ENCODE results near the gene SCAF11. TPM values are rescaled to one million over a fixed set of nuclear protein-coding genes. Genes with fewer than 3 reads are reported as not detected.

The SCAF11 gene
- total and polyA plus RNA-seq, 2 experiments from 2014 or later: 77.0 to 84.8 TPM

DNA sequence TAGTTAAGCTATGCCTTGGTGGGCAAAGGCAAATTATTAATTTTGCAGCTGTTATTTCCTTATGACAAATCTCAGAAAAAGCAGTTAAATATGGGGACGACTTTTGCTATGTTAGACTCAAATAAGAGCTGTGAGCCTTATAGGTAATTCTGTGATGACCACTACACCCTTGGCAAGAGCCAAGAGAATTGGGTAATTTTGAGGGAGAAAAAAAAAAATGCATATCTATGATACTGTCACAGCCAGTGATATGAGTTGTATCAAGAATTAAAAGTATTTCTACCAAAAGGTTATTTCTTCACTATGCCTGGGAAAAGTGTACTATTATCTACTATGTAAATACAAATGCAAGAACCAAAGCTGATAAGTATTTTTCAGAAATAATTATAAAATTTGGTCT is 43.9 kb downstream of the SCAF11 start:
- H3K9me2 ChIP-seq (ENCODE audit: insufficient read depth): no peaks in the 10 kb centered on the region
- H3K27me3 Mint-ChIP-seq (ENCODE audit: insufficient read depth, low read depth, poor library complexity): no peaks in the 10 kb centered on the region
- ATAC-seq (no peak), DNase-seq (ENCODE audit: low spot score) (no peak)
- H3K79me2 ChIP-seq (replicated peaks; ENCODE audit: insufficient read depth): no peaks in the 10 kb centered on the region
- H3K4me3 ChIP-seq: no peak overlapping the region
- H3K4me1 Mint-ChIP-seq: no peaks in the 10 kb centered on the region
- H3K4me2 ChIP-seq: no peak overlapping the region
- 0 out of 2 replicates have a peak, but pooled peaks cover 4% of the 10 kb centered on the region for H3K36me3 ChIP-seq (ENCODE audit: insufficient read depth)
- H3K4me3 Mint-ChIP-seq: no peak overlapping the region
- H3F3A ChIP-seq (replicated peaks; ENCODE audit: low read depth): no peaks in the 10 kb centered on the region
- no peaks in the 10 kb centered on the region for H4K20me1 ChIP-seq (replicated peaks; ENCODE audit: insufficient read depth)
- TF ChIP-seq NANOG (IDR thresholded peaks at IDR 0.05; ENCODE audit: borderline replicate concordance): no peak
- TF ChIP-seq, protein P1, sequence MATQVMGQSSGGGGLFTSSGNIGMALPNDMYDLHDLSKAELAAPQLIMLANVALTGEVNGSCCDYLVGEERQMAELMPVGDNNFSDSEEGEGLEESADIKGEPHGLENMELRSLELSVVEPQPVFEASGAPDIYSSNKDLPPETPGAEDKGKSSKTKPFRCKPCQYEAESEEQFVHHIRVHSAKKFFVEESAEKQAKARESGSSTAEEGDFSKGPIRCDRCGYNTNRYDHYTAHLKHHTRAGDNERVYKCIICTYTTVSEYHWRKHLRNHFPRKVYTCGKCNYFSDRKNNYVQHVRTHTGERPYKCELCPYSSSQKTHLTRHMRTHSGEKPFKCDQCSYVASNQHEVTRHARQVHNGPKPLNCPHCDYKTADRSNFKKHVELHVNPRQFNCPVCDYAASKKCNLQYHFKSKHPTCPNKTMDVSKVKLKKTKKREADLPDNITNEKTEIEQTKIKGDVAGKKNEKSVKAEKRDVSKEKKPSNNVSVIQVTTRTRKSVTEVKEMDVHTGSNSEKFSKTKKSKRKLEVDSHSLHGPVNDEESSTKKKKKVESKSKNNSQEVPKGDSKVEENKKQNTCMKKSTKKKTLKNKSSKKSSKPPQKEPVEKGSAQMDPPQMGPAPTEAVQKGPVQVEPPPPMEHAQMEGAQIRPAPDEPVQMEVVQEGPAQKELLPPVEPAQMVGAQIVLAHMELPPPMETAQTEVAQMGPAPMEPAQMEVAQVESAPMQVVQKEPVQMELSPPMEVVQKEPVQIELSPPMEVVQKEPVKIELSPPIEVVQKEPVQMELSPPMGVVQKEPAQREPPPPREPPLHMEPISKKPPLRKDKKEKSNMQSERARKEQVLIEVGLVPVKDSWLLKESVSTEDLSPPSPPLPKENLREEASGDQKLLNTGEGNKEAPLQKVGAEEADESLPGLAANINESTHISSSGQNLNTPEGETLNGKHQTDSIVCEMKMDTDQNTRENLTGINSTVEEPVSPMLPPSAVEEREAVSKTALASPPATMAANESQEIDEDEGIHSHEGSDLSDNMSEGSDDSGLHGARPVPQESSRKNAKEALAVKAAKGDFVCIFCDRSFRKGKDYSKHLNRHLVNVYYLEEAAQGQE (IDR thresholded peaks at IDR 0.05; ENCODE audit: unreplicated experiment): no peak
- no peak for TF ChIP-seq JUNB (IDR thresholded peaks at IDR 0.05; ENCODE audit: unreplicated experiment)
- no peak for TF ChIP-seq ZNF114 (CRISPR knock-in tag; IDR thresholded peaks at IDR 0.05)
- no peak for TF ChIP-seq CTCF (conservative IDR thresholded peaks at IDR 0.05; ENCODE audit: low read depth in 2 of 2)
- no peak for TF ChIP-seq EZH2 (IDR thresholded peaks at IDR 0.05; ENCODE audit: low read depth, unreplicated experiment)
- TF ChIP-seq, protein P2, sequence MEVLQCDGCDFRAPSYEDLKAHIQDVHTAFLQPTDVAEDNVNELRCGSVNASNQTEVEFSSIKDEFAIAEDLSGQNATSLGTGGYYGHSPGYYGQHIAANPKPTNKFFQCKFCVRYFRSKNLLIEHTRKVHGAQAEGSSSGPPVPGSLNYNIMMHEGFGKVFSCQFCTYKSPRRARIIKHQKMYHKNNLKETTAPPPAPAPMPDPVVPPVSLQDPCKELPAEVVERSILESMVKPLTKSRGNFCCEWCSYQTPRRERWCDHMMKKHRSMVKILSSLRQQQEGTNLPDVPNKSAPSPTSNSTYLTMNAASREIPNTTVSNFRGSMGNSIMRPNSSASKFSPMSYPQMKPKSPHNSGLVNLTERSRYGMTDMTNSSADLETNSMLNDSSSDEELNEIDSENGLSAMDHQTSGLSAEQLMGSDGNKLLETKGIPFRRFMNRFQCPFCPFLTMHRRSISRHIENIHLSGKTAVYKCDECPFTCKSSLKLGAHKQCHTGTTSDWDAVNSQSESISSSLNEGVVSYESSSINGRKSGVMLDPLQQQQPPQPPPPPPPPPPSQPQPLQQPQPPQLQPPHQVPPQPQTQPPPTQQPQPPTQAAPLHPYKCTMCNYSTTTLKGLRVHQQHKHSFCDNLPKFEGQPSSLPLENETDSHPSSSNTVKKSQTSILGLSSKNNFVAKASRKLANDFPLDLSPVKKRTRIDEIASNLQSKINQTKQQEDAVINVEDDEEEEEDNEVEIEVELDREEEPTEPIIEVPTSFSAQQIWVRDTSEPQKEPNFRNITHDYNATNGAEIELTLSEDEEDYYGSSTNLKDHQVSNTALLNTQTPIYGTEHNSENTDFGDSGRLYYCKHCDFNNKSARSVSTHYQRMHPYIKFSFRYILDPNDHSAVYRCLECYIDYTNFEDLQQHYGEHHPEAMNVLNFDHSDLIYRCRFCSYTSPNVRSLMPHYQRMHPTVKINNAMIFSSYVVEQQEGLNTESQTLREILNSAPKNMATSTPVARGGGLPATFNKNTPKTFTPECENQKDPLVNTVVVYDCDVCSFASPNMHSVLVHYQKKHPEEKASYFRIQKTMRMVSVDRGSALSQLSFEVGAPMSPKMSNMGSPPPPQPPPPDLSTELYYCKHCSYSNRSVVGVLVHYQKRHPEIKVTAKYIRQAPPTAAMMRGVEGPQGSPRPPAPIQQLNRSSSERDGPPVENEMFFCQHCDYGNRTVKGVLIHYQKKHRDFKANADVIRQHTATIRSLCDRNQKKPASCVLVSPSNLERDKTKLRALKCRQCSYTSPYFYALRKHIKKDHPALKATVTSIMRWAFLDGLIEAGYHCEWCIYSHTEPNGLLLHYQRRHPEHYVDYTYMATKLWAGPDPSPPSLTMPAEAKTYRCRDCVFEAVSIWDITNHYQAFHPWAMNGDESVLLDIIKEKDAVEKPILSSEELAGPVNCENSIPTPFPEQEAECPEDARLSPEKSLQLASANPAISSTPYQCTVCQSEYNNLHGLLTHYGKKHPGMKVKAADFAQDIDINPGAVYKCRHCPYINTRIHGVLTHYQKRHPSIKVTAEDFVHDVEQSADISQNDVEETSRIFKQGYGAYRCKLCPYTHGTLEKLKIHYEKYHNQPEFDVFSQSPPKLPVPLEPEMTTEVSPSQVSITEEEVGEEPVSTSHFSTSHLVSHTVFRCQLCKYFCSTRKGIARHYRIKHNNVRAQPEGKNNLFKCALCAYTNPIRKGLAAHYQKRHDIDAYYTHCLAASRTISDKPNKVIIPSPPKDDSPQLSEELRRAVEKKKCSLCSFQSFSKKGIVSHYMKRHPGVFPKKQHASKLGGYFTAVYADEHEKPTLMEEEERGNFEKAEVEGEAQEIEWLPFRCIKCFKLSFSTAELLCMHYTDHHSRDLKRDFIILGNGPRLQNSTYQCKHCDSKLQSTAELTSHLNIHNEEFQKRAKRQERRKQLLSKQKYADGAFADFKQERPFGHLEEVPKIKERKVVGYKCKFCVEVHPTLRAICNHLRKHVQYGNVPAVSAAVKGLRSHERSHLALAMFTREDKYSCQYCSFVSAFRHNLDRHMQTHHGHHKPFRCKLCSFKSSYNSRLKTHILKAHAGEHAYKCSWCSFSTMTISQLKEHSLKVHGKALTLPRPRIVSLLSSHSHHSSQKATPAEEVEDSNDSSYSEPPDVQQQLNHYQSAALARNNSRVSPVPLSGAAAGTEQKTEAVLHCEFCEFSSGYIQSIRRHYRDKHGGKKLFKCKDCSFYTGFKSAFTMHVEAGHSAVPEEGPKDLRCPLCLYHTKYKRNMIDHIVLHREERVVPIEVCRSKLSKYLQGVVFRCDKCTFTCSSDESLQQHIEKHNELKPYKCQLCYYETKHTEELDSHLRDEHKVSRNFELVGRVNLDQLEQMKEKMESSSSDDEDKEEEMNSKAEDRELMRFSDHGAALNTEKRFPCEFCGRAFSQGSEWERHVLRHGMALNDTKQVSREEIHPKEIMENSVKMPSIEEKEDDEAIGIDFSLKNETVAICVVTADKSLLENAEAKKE (CRISPR knock-in tag; IDR thresholded peaks at IDR 0.05): no peak
- no peak for TF ChIP-seq CREB1 (CRISPR knock-in tag; IDR thresholded peaks at IDR 0.05; ENCODE audit: low read depth)
- no peak for TF ChIP-seq EZH2phosphoT487 (IDR thresholded peaks at IDR 0.05; ENCODE audit: unreplicated experiment)
- H3K27me3 ChIP-seq (ENCODE audit: insufficient read depth): no peaks in the 10 kb centered on the region
- H3K27ac Mint-ChIP-seq: no peak overlapping the region
- H2AFZ ChIP-seq: no peak overlapping the region
- no peaks in the 10 kb centered on the region for H3K9me3 Mint-ChIP-seq
- H3K4me1 ChIP-seq (ENCODE audit: insufficient read depth): no peaks in the 10 kb centered on the region
- no peak overlapping the region for H3K27ac ChIP-seq (ENCODE audit: low read depth)
- peaks cover 7% of the 10 kb centered on the region; the same call in 2 of the 3 replicates for H3K36me3 Mint-ChIP-seq (ENCODE audit: low read depth)
